GM18858 (cell line): Measurements from ENCODE around the gene BICC1.
"Not testable (repeated sequence)": the region's sequence is repeated elsewhere in the genome, so short reads cannot be mapped to it uniquely, and the experiment has no call there.

Source experiments
- ATAC-seq: cut with Tn5 transposase; IDR thresholded peaks from one replicate; pipeline ENCODE4 v1.9.1; 2021; ENCODE audit not compliant: unreplicated experiment

The BICC1 gene

DNA sequence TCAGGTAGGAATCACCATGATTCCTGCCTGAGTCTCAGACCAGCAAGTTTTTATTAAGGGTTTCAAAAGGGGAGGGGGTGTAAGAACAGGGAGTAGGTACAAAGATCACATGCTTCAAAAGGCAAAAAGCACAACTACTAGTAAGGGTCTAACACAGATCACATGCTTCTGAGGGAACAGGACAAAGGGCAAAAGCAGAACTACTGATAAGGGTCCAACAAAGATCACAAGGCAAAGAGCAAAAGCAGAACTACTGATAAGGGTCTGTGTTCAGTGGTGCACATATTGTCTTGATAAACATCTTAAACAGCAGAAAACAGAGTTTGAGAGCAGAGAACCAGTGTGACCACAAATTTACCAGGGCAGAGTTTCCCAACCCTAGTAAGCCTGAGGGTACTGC lies 84.5 kb downstream of the BICC1 start:
- not testable (repeated sequence) for ATAC-seq

DNA sequence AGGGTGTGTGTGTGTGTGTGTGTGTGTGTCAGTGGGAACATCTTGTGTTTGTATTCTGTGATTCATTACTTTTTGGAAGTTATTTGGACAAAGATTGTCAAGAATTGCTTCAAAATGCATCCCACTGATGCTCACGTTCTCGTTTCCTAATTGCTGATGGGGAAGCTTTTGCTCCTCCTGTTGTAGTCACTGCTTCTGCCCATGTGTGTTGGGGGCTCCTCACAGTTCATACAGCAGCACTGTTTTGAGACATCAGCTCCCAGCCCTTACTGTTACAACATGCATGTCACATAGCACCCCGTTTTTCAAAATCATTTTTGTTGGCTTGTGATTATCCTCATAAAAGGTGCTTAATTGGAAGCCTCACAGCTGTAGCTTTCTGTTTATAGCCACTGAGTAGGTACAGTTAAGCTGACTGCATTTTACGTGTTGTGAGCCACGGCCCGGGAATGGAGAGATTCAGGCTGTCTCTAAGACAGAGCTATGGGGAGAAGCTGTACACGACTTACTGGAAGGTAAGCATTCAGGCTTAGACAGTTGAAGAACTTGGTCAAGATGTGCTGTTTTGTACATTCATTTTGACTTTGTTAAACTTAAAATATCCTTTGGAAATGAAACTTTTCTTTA lies 87.4 kb downstream of the BICC1 start:
- ATAC-seq: no peak

DNA sequence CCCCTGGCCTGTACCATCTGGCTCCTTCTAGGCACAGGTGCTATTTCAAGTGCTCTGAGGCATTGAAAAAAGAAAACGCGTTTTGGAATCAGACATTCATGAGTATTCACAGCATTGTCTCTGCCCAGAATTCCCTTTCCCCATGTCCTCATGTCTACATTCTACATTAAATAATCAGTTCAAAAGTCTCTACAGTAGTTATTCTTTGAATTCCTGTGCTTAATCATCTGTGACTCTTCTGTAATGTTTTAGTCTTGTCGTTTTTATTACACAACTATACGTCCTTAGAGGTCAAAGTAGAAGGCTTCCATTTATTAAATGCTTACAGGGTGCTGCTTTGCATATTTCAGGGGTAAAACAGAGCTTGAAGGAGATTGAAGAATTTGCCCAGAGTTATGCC lies 95.7 kb downstream of the BICC1 start:
- ATAC-seq: no peak

DNA sequence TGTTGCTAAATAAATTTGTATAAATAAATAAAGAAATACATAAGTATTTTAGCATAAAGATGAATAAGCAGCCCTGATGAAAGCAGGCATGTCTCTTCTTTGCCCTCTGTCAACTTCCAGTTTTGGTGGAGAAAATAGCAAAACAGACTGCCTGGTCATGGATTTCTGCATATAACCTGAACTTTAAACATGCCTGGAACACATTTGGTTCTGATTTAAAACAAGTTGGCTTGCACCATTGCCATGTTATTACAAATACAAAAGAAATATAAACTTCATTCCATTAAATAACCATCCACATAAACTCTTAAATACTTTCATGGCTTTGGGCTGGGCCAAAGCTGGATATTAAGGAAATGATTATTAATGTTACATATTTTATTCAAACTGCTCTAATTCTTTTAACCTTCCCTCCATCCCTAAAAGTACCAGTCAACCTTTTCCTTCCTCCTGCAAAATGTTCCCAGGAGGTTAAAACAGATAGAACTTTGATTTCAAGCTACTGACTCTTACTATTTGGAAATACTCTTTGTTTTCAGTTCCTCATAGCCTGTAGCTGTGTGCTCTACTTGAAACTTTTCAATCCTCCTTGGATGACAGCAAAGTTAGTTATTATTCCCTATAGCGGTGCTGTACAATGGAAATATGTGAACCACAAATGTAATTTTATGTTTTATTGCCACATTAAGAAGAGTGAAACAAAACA lies 96.3 kb downstream of the BICC1 start:
- no peak for ATAC-seq

DNA sequence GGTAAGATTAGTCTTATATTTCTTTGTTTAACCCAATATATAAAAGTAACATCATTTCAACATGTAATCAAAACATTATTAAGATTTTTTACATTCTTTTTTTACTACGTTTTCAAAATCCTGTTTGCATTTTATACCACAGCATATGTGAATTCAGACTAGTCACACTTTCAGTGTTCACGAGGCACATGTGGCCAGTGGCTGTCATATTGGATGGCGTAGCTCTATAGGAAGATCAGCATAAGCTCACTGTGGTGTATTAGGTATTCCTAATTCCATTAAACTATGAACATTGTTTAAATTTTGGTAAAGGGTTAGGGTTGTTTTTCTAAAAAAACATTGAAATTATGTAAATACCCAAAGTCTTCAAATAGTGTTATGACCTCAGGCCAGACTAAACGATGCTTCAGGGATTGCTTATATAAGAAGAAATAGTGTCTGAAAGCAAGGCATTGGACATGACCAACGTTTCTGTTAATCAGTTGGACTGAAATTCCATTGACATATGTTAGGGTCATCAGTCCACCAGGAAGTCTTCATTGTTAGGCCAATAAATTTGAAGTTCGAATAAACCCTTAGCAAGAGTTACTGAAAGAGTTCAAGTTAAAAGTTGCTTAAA lies 97.0 kb downstream of the BICC1 start:
- no peak for ATAC-seq

DNA sequence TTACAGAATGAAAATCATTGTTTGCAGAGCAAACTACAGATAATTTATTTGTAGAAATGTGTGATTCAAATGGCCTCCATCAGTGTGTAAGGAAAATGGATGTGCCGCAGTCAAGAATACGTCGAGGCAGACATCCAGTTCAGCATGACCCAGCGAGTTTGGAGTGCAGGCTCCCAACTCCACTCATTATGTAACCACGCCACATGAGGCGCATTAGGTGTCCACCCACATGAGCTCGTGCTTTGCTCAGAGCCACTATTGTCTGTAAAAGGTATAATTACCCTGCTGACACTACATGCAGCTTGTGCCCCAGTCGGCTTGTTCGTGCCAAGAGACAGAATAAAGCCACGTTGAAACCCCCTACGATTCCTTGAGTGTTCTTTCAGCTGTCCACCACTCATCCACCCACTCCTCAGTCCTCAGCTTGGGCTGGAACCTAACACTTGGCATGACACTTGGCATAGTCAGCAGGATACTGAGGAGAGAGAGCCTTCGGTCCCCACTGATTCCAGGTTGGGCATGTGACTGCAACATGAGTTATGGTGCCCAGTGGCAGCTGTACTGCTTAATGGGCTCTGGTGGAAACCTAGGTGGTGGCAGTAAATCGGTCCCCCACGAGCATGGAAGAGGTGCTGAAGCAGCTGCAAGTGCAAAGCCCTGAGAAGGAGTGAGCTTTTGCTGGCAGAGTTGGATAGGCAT lies 102.7 kb downstream of the BICC1 start:
- ATAC-seq: no peak

DNA sequence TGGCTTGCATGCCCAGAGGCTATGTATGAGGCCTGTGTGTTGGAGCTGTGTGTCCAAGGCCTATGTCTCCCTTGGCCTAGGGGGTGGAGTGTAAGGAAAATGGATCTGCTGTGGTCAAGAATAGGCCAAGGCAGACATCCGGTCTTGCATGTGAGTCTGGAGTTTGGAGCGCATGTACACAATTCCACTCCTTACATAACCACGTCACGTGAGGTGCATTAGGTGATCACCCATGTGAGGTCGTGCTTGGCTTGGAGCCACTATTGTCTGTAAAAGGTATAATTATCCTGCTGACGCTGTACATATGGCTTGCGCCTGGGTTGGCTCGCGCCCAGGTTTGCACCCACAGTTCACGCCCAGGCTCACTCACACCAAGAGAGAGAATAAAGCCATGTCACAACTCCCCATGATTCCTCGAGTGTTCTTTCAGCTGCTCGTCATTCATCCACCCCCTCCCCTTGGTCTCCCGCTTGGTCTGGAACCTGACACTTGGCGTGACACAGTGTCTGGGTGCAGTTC lies 105.5 kb downstream of the BICC1 start:
- no peak for ATAC-seq

DNA sequence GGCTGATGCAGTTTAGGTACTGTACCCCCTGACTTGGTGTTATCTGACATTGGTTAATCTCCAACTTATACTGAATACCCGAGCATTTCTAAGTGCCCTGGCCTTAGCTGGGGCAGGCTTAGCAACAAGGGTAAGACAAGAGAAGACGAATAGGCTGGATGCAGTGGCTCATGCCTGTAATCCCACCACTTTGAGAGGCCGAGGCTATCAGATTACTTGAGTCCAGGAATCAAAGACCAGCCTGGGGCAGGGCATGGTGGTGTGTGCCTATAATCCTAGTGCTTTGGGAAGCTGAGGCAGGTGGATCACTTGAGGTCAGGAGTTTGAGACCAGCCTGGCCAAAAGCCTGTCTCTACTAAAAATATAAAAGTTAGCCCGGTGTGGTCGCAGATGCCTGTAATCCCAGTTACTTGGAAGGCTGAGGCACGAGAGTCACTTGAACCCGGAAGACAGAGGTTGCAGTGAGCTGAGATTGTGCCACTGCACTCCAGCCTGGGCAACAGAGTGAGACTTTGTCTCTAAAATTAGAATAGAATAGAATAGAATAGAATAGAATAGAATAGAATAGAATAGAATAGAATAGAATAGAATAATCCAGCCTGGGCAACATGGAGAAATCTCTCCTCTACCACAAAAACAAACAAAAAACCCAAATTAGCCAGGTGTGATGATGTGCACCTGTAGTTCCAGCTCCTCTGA lies 108.9 kb downstream of the BICC1 start:
- ATAC-seq: no peak

DNA sequence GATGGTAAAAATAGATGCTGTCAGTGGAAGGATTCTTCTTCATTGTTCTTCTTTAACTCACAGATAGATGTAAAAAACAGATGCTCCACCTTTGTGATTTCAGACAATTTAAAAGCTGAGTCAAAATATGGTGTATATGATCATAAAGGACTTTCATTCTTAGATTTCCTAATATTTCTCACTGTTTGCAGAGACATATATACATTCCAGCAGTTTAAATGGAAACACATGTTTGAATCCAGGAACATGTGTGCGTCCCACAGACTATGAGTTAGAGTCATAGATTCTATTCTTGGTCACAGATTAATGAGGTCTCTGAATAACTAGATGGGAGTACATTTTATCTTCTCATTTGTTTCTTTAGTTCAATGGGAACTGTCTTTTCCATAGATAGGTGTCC lies 109.6 kb downstream of the BICC1 start:
- no peak for ATAC-seq

DNA sequence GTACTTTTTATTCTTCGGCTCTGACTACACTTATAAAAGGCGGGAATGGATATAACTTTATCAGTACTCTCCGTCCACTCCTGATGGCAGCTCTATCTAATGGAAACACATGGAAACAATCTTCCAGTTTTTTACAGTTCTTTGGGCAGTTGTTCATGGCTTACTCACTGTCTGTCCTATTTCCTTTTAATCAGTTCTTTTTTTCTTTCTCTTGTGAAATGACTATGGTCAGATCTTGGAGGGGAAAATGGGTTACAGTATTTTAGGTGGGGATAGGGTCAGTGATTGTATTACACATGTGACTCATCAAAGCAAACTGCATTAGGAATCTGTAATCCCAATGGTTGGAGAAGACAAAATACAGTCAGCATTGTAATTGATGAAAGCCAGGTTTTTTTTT lies 112.4 kb downstream of the BICC1 start:
- ATAC-seq: no peak

DNA sequence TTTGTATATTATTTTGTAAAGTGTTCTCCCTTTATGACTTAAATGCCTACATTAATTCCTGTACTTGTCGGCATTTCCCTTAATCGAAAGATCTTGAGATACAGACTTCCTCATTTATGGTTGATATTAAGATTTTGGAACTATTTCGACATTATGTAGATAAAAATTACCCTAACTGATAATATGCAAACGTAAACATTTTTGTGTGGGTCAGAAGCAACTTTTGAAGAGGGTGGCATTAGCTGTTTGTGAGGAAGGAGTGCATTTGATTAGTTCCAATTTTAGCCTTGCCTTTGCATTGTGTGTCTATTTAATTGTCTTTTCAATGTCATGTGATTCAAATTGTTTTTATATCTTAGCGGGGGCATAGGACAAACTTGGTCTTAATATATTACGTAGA lies 114.7 kb downstream of the BICC1 start:
- no peak for ATAC-seq

DNA sequence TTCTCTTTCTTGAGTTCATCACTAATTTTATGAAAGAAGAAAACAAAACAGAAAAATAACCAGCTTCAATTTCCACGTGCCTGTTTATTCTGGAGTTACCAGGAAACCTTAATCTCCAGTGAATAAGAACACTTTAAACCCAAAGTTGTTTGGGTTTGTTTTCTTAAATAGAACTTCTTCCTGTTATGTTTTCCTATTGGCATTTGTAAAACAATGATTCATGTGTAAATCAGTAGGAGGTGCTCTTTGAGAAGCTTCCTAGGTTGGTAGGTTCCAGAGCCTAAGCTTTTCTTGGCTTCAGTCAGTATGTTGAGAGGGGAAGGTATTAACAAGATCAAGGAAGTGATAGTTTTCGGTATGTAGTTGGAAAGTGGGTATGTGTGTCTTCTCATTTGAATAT lies 119.0 kb downstream of the BICC1 start:
- ATAC-seq: no peak

DNA sequence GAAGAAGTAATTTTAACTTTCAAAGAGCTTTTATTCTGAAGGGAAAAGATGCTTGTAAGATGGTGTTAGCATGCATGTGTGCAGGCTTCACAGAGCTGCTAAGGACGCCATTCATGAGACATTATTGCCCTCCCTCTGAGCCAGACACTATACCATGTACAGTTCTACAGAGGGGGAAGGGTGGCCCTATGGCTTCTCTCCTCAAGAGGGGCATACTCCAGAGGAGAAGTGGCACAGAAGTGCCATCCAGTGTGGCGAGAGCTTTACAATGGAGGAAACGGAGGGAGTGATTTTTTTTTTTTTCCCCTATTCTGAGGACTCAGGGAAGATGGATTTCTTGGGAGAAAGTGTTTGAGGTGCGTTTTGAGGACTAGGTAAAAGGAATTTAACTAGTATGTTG lies 119.5 kb downstream of the BICC1 start:
- ATAC-seq: no peak

DNA sequence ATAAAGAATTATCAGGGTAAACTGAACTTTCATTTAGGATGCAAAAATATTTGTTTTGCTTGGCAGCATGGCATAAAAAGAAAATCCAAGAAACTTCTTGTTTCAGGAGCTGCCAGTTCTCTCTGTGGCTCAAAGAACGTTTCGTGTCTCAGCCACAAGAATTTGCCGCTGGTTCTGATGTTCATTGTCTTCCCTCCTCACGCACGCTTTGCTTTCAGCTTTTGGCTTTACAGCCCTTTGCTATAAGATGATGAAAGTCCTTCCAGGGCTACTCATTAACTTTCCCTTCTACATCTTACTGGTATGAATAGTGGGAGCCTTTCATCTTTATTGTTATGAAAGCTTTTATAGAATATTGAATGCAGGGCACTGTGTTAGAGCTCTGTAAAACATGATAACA lies 124.7 kb downstream of the BICC1 start:
- no peak for ATAC-seq

DNA sequence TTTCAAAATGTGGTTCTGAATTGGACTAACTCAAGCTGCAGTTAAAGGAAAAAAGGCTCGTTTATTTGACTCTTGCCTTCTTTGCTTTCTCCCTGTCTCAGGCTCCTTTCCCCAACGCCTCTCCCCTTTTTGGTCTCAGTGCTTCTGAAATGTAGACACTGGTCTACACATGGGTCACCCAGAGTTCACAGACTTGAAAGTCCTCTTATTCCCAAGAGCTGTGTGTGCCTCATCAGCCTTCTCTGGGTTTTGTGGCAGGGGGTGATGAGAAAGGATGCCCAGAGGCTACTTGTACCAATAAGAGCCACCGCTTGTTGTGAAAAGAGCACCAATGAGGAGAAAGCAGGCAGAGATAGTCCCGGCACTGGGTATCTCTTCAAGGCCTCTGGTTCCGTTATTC lies 125.7 kb downstream of the BICC1 start:
- no peak for ATAC-seq

DNA sequence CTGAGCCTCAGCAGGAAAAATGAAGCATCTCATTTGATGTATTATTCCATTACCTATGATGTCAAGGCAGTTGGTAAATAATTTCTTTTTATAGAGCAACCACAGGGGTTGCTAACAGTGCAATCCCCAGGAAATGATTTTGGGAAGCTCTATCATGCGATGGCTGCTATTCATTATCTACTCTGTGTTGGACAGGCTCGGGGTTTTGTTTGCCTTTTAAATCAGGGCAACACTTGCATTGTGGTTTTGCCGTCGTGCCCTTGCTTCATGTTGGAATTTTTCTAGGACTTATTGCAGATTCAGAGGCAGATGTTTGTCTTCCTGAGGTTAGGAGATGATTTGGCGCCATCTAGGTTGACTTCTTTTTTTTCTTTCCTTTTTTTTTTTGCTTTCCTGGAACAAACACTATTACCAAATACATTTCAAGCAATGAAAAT lies 128.4 kb downstream of the BICC1 start:
- ATAC-seq: no peak

DNA sequence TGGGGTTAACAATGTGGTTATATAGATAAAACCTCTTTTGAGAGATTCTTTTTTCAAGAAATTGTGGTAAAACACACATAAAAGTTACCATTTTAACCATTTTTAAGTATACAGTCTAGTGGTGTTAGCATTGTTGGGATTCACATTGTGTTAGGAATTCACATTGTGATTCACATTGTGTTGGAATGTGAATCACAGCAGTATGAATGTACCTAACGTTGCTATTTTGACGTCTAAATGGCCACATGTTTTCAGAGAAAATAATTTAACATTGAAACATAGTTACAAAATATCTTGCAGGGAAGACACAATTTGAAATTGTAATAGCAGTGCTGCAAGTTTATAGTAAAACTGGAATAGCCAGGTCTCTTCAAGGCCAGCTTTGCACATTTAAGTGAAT lies 129.0 kb downstream of the BICC1 start:
- no peak for ATAC-seq

DNA sequence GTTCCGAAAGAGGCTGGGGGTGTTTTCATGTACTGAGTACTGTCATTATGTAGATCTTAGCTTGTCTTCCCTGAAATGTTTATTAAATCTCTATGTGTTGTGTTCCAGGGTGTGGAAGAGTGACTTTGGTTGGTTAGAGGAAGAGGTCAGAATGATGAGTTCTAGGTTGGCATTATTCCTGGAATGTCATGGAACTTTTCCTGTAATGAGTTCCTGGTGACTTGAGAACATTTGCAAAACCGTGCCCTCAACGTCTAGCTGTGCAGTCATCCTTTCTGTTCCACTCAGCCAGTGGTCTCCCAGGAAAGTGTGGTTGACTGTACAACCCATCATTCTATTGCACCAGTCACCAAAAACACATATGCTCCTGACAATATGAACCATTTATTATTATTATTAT lies 129.6 kb downstream of the BICC1 start:
- ATAC-seq: no peak

DNA sequence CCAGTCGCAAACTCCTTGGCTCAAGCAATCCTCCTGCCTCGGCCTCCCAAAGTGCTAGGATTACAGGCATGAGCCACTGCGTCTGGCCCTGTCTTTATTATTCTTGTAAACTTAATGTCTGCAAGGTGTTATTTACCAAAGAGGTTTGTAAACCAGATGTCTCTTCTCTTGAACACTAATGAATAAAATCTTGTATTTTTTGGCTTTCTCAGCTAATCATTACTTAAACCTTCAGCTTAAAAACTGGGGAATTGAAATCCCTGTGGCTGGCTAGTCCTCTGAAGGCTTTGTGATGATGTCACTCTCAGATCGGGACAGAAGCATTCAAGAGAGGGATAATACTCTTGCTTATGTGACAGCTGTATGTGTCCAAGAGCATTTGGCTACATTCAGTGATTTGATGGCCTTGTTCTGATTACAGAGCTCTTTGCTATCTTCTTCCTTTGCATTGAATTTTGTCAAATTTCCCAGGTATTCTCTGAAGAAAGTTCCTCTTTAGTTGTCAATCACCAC lies 130.3 kb downstream of the BICC1 start:
- no peak for ATAC-seq

DNA sequence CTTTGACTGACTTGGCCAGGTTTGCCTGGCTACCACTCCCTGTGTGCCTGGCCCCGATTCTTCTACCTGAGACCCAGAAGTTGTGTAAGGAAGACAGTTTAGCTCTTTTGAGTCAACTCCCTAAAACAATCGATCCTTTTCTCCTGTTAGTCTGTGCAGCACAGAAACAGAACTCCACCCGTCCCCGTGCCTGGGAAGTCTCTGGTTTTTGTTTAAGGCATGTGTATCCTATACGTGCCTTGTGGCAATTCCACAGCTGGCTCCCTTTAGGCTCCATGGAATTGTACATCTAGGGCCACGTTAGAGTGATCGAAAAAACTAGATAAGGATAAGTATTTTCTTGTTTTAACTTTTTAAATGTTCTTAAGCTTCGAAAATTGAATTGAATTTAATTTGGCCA lies 131.6 kb downstream of the BICC1 start:
- ATAC-seq: no peak
